Measurements from ENCODE around the gene PLCL1.

DNA sequence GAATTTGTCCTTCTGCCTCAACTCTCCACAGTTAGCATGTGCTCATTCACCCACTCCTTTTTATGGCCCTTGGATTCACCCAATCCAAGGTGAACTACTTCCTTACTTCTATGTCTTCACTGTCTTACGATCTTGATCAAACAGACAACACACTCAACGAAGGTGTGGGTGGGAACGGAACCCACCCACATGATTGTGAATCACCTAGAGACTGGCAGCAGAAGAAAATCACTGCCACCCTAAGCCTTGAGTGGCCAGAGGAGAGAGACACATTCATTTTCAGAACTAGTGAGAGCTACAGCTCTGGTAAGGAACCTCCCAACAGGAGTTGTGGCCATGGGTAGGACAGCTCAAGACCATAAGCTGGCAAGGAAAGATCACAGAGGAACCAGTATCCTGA, 194.3 kb downstream of the PLCL1 start:
- TF ChIP-seq, protein P1, sequence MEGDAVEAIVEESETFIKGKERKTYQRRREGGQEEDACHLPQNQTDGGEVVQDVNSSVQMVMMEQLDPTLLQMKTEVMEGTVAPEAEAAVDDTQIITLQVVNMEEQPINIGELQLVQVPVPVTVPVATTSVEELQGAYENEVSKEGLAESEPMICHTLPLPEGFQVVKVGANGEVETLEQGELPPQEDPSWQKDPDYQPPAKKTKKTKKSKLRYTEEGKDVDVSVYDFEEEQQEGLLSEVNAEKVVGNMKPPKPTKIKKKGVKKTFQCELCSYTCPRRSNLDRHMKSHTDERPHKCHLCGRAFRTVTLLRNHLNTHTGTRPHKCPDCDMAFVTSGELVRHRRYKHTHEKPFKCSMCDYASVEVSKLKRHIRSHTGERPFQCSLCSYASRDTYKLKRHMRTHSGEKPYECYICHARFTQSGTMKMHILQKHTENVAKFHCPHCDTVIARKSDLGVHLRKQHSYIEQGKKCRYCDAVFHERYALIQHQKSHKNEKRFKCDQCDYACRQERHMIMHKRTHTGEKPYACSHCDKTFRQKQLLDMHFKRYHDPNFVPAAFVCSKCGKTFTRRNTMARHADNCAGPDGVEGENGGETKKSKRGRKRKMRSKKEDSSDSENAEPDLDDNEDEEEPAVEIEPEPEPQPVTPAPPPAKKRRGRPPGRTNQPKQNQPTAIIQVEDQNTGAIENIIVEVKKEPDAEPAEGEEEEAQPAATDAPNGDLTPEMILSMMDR (conservative IDR thresholded peaks at IDR 0.05 in 1 of 2, IDR thresholded peaks at IDR 0.05 in 1 of 2; ENCODE audit: extremely low read depth in 1 of 2, insufficient read depth in 1 of 2, low read depth in 1 of 2, low read length in 2 of 2): no peak
- TF ChIP-seq EZH2 (IDR thresholded peaks at IDR 0.05; ENCODE audit: borderline replicate concordance, low read length): no peak
